Kidney glomerular epithelial cell (primary cell): Measurements from ENCODE around the gene DOCK1.
A peak's percentile ranks its signal among the peaks of the same experiment; 100 is the strongest.

ENCODE experiments used
- DNase-seq: peaks from one replicate; lab custom pipeline; 2025; lab: John Stamatoyannopoulos, UW

Gene DOCK1

DNA sequence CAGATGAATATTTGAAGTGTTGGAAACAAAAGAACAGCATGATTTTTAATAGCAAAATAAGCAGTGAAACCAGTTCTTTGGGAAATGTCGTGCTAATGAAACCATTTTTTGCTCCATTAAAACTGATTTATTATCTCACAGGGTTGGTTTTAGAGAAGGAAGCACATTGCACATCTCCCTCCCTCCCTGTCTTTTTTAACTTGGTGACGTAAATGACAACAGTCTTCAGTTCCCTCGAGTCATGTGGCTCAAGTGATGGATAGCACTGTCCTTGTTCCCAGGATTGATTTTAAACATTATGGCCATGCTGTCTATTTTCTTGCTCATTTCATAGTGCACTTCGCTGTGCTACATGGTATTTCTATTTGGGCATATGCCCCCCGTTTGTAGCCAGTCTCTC lies 105.9 kb downstream of the DOCK1 start:
- no peak for DNase-seq

DNA sequence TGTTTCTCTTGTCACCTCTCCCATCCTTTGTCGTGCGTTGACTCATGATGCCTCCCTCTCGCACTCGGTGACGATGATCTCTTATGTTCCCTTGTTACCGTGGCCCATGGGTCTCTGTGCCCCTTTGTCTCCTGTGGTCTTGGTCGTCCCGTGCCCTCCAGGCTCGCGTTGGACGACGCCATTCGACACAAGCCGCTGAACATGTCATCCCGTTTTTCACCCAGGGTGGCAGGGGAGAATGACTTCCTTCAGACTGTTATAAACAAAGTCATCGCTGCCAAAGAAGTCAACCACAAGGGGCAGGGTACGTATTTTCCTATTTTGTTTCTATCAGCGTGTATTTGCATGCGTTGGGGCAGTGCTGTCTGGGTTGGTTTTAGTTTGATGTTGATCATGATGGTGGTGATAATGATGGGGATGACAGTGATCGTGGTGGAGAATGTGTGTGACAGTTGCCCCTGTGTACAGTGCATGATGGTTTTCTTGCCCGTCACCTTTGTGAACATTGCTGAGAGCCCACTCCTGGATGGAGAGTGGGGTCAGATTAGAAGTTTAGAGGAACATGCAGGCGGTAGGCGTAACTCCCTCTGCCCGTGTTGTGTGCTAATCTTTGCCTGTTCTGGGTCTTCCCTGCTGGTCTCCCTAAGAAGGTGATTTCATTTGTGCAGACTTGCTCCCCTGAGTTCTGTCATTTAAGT lies 107.0 kb downstream of the DOCK1 start:
- no peak for DNase-seq

DNA sequence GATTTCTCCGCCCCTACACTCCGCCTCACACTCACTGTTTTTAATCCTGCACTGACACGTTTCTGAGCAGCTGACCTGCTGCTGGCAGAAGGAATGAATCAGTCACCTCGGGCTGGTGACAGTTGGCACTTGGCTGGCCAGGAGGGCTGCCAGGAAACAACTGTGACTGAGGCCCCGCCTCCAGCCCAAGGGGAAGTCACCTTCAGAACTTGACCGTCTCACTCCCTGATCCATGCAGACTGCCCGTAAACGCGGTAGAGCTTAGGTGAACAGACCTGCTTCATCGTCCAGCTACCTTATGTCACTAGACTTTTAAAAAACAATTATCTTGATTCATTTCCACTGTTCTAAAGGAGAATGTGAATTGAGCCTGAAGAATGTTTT lies 107.5 kb downstream of the DOCK1 start:
- DNase-seq = peak; percentile 41

DNA sequence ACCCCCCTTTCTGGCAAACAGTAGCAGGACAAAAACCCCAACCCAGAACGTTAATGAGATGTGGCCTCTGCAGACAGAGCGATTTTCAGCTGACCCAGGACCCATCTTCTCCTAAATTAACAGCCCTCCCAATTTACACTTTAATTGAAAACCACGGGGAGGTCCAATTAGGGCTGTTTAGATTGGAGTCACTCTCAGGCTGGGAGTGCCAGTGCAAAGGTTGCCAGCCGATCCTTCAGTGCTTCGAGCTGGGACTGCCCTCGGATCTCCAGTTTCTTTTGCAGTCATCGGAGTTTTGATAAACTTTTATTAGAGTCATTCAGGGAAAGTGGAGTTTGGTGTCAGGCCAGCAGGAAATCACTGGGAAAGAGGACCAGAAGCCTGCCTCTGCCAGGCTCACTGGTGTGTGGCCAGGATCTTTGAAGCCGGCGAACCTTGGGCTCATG lies 108.0 kb downstream of the DOCK1 start:
- DNase-seq = no peak

DNA sequence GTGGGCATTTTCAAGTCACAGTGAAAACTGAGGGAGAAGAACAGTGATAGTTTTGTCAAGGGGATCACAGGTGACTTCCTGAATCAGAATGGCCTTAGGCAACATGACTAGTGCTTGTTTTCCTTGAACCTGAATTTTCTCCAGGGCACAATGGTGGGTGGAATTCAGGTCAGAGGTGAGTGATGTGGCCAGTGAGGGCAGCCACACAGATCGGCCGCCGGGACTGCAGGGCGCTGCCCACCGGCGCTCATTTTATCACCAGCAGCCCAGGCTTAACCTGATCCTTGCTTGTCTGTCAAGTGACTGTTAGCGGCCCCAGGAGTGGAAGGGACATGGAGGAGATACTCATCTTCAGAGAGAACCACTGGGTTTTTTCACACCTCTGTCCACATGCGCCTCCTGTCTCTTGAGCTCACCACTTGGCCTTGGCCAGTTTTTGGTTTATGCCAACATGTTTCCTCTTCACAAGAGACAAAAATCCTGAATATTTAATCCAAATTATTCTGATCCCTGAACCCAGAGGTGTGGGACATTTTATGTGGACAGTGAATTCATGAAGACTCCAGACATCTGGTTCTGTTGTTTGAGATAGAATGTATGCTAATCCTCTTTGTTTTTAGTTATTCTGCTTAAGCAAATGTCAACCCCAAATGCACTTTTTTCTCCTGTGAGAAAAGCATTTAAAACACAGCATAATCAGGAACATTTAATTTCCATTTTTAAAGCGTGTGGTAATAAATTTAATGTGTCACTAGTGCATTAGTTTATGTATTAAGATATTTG lies 108.7 kb downstream of the DOCK1 start:
- no peak for DNase-seq

DNA sequence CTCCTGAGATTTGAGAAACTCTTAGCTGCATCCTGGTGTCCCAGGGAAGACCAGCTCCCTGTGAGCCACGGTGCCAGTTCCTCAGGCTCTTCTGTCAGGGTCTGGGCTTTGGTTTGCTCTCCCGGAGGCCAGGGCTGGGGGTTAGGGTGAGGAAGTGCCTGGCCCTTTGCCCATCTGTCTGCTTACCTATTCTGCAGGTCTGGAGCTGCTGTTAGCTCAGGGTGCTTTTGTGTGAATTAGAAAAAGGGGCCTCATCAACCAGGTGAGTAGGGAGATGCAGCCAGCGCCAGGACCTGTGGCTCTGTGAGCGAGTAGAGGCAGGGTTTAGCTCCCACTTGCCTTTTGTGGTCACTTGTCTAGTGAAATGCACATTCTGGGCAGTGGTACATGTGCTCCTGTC lies 109.4 kb downstream of the DOCK1 start:
- DNase-seq = no peak

DNA sequence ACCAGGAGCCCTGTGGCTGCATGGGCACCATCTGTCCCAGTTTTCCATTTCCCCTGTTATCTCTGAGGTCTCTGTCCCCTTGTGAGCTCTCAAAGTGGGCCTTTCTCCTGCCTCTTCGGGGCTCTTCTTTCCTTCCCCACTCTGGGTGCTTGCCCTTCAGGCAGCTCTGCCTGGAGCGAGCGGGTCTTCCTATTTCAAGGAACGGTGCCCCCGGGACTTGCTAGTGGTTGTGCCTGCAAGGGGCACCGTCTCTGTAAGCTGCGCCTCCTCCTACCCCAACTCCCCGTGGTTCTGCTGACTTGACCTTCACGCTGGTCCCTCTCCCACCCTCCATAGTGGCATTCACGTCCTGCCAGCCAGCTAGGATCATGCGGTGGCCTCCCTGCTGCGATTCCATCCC lies 110.1 kb downstream of the DOCK1 start:
- DNase-seq = no peak

DNA sequence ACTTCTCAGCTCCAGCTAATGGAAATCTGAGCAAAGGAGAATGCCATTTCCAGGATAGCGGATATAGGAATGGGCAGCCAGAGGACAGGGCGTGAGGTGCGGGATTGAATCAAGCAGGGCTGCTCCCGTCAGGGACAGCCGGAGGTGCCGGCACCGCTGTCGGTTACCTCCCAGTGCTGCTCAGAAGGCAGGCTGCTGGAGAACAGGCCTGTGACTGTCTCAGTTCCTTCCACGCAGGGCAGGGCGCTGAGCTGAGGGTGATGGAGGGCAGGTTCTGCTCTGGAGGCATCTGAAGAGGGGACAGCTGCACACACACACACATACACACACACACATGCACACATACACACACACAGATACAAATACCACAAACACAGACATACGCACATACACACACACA lies 111.1 kb downstream of the DOCK1 start:
- no peak for DNase-seq

DNA sequence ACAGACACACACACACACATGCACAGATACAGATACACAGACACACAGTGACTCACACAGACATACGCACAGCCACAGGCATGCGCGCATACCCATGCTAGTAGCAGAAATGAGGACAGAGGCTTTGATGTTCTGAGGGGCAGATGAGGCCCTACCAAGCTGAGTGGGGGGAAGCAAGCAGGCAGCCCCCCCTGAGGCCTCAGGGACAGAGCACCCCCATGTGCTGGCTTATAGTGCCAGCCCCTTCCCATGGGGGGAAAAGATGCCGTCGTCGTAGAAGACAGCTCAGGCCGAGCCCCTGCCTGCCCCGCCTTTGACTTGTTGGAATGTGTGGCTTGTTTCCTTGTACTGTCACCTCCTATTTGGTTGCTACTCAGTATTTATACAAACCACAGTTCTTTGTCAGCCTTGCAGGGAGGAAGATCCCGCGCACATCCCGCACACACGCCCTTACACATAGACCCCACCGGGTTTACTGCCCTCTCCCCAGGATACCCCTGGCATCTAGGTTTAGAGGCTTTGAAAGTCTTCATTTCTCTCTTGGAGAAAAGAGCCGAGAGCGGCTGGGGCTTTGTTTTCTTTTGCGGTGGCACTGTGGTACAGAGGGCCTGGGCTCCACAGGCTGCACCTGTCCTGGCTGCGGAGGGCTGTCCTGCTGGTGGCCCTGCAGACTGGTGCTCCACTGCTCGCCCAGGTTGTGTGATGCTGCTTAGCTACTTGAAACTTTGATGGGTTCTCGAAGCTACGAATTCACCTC lies 112.5 kb downstream of the DOCK1 start:
- DNase-seq = no peak

DNA sequence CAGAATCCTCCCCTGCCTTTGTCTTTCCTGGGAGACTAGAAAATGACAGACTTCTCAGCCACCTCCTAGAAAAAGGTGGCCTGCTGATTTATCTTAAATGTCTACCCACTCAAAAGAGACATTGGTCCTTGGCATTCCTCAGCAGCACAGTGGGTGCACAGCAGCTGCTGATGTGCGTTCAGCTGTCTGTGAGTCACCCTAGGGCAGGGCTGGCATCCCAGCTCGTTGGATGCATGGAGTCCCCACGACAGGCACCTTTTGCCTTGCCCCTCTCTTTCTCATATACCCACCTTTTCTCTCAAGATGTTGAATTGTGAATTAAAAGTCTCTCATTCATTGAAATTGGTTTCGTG lies 113.0 kb downstream of the DOCK1 start:
- DNase-seq = no peak

DNA sequence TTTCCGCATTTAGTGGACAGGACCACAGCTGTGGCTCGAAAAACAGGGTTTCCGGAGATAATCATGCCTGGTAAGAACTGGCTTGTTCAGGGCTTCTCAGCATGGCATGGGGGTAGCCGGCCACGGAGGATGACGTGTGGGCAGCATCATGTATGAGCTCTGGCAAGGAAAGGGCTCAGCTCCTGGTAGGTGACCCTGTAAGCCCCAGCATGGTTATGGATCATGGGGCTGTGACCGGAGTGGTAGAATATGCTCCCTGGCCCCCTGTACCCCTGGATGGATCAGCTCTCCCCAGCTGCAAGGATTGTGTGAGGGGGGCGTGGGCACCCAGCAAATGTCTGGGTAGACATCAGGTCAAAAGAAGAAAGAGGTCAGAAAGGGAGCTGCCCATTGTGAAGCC lies 113.5 kb downstream of the DOCK1 start:
- DNase-seq = no peak

DNA sequence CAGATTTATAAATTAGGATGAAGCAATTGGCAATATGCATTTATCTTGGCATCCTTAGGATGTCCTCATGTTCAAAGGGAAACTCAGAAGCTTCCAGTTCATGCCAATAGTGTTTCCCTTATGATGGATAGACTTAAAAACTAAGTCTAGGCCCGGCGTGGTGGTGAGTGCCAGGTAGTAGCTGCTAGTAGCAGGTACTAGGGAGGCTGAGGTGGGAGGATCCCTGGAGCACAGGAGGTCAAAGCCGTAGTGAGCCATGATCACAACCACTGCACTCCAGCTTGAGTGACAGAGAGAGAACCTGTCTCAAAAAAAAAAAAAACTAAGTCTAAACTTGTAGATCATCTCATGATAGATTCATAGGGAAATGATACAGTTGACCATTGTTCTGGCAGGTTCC lies 115.0 kb downstream of the DOCK1 start:
- no peak for DNase-seq

DNA sequence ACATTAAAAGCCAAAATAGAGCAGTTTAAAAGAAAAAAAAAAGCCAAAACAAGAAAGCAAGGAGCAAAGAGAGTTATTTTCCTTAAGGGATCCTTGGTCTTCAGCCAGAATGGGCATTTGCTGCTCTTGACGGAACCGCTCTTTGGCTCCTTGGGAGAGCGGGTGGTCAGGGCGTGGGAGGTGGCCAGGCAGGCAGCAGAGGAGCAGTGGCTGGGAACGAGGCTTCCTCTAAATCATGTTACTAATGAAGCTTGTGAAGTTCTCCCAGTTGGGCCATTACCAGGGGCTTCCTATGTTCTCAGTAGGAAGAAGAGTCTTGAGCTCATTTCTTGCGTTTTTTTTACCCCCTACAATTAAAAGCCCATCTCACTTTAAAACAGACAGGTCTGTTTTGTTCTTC lies 116.6 kb downstream of the DOCK1 start:
- no peak for DNase-seq

DNA sequence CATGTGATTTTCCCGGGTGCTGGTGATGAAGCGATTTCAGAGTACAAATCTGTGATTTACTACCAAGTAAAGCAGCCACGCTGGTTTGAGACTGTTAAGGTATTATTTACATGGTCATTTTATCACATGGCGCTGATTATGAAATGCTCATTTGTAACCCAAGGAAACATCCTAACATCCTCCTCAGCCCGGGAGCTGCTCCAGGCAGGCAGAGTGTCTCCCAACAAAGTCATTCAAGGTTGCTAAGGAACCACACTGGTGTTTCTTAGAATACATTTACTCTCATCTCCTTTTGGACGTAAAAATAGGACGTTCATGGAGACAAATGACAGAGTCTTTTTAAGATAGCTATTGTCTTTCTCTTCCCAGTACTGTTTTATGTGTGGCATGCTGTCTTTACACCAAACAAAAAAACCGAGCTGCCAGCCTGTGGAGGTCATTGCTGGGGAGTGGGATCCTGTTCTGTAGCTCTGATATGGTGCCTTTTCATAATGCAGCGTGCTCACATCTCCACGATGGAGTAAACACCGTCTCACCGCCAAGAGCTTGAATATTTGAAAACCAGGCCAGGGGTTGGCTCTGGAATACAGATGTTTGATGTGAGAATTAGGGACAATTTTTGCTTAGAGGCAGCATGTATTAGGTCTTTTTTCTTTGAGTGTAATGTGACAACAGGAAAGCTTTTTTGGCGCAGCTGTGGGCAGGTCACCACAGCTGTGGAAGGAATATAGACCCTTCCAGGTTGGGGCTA lies 119.6 kb downstream of the DOCK1 start:
- no peak for DNase-seq

DNA sequence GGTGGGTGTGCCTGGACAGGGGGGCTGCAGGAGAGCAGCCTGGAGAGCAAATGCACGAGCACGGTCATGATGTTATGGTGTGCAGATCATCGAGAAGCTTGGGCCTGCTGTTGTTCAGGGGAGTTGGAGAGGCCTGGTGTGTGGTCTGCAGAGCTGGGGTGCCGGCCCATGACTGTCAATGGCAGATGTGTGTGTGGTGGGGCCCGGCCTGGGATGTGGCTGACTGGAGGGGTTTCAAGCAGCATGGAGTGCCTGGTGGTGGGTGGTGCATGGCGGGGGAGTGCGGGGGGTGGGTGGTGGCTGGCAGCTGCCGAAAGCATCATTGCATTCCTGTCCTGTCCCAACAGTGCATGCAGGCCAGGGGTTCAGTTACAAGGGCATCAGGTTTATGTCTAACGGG lies 122.6 kb downstream of the DOCK1 start:
- DNase-seq = no peak

DNA sequence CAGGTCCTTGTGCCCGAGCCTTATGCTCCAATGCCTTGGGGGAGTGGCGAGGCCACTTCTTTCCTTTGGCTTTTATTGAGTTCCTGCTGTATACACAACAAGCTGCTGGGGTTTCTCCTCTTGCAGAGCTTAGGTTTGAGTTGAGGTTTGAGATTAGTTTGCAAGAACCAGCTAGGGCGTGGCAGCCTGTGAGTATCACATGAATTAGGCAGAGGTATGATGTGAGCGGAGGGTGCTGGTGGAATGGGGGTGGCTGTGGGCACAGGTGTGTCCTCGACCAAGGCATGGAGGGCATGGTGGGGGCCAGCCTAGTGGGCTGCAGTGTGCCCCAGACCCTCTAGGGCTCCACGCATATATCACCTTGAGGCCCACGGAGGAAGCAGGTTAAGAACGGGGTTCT lies 123.3 kb downstream of the DOCK1 start:
- DNase-seq = no peak

DNA sequence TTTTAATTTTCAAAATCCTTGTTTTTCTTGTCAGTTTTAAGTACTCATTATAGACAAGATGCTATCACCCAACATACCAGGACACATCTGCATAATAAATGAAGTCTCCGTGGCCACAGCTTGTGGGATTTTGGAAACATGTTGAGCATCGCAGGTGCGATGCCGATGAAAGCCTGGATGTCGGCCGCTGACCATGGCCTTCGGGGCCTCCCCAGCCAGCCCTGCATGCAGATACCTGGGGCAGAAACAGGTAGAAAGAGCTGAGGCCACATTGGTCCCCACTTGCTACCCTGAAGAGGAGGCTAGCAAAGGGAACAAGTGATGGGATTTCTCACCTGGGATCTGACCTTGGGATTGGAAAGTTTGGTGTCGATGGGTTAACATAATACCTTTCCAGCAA lies 123.8 kb downstream of the DOCK1 start:
- DNase-seq = no peak

DNA sequence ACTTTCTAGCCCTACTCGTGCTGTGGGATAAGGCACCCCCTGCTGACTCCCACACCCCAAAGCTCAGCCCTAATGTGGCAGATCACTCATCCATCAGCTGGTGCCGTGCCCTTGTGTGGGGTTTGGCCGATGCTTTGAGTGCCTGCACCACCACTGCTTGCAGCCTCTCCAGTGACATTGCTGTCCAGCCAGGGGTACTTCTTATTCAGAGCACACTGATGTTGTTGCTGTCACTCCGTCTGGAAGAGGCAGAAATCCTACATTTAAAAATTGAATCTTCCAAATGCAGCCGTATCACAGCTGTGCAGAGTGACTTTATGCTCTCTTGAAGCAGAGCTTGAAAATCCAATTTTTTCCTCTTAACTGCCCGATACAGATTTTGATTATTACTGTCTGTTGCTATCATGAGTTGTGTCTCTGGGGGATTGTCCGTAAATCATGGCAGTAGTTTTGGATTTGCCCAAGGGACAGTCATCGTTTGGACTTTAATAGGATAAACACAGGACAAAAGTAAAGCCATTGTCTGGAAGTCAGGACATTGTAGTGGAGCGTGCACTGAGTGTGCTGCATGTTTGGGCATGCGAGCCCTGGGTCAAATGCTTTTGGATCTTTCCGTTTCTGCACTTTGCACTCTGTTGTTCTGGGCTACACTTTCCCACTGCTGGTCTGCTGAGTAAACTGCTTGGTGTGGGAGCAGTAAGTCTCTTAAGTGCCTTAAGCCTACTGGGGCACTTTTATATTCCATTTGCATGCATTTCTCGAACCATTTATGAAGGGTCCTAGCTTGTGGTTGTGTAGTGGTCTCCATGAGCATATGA lies 128.2 kb downstream of the DOCK1 start:
- DNase-seq = no peak

DNA sequence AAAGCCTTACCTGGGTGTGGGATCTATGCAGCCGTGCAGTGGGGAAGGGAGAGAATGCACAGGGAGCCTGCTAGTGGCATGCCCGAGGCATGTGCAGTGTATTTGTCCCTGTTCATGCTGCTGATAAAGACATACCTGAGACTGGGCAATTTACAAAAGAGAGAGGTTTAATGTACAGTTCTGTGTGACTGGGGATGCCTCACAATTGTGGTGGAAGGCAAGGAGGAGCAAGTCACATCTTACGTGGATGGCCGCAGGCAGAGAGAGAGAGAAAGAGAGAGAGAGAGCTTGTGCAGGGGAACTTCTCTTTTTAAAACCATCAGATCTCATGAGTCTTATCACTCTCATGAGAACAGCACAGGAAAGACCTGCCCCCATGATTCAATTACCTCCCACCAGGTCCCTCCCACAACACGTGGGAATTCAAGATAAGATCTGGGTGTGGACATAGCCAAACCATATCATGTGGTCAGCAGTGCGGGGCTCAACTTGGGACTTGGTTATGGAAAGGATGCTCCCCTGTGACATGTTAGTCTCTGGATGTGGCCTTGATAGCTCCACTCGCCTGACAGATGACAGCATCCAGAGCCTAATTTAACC lies 128.9 kb downstream of the DOCK1 start:
- no peak for DNase-seq

DNA sequence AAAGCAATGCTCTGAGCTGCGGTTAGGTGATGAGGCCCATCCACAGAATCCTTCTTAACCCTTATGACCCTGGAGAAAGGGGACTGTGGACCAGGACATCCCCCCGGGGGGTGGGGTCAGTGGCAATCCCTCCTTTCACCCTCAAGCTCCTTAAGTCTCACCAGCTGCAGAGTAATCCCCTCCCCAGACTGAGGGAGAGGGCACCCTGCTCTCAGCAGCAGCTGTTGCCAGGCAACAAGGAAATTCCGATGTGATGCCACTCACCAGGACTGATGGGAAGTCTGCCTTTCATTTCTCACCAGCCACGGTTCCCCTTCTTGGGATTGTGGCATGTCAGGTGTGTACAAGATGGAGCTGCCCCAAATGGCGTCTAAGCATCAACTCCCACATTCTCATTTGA lies 129.6 kb downstream of the DOCK1 start:
- no peak for DNase-seq

DNA sequence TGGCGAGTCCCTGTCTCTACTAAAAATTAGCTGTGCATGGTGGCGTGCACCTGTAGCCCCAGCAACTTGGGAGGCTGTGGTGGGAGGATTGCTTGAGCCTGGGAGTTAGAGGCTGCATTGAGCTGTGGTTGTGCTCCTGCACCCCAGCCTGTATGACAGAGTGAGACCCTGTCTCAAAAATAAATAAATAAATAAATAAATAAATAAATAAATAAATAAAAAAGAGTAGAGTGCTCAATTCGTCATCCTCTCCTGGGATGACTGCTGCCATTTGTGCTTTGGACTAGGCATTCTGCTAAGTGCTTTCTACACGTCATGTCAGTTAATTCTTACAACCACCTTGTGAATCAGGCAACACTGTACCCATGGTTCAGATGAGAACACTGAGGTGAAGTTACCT lies 130.6 kb downstream of the DOCK1 start:
- DNase-seq = no peak
